Measurements from ENCODE around the gene NBDY. TPM values are rescaled to one million over a fixed set of nuclear protein-coding genes. Genes with fewer than 3 reads are reported as not detected.
"Not testable (repeated sequence)": the region's sequence is repeated elsewhere in the genome, so short reads cannot be mapped to it uniquely, and the experiment has no call there.

Gene NBDY
- polyA plus RNA-seq, 3 donors: 77.6 to 100 (median 98.8) TPM

DNA sequence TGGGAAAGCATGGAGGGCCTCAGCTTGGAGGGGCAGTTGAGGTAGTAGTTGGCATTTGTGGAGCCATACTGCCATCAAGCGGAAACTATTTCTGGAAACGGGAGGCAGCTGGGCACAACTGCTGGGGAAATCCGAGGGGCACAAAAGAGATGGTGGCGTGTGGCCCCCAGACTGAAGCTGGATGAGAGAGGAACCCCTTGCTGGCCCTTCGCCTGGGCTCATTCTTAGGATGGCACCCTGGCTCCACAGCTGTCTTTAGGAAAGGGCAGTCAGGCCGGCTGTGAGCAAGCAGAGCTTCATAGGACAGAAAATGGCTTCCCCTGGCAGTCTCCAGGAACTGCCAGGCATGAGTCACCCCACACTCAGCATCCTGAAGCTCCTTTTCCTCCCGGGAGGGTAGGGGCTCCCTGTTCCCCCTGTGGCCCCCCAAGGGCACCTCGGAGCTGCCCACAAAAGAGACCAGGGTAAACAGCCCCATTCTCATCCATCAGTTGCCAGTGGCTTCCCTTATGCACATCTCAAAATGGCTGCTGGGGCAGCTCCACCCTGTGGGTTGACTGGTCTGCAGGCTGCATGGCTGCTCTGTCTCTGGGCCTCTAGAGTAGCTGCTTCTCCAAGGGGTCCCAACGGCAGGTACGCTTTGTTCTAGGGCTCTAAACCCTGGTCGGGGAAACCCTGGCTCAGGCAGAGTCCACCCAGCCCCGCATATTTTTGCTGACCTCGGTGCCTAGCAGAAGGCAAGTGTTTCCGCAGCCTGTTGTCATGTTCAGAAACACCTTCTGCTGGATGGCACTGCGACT is 64.7 kb downstream of the NBDY start:
- no peak for DNase-seq (ENCODE audit: extremely low read depth in 1 of 11, low read depth in 9 of 11, low spot score in 4 of 11)

DNA sequence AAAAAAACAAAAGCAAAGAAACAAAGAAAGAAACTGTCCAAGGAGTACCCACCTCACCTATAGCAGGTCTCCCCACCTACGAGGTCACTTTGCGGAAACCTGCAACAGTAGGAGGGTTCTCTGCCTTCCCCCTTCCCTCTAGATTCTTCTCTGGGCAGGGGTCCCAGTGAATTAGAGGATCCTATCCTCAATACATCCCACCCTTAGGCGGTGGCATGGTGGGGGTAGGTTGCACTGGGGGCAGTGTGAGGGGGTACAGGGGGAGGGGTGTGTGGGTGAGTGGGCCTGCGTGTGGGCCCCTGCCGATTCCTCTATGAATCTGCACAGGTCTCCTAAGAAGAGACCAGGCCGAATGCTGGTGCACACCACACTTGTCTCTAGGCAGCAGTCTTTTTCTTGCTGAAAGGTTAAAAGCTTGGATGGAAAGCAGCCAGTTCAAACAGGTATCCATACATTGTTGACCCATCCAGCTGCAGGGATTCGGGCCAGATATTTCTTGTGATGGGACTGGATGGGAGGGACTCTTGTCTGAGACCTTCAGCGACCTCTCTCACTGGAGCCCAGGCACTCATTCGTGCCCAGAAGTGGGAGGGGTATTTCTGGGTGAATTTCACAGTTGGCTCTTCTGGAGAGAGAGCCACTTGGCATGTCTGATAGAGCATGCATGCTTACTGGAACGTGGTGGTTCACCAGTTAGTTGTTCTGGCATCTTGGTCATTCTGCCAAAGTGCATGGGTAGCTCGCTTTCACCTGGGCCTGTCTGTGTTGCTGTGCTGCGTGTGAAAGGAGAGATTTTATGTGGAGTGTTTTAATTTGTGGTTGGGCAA is 65.6 kb downstream of the NBDY start:
- no peak for DNase-seq (ENCODE audit: extremely low read depth in 1 of 11, low read depth in 9 of 11, low spot score in 4 of 11)

DNA sequence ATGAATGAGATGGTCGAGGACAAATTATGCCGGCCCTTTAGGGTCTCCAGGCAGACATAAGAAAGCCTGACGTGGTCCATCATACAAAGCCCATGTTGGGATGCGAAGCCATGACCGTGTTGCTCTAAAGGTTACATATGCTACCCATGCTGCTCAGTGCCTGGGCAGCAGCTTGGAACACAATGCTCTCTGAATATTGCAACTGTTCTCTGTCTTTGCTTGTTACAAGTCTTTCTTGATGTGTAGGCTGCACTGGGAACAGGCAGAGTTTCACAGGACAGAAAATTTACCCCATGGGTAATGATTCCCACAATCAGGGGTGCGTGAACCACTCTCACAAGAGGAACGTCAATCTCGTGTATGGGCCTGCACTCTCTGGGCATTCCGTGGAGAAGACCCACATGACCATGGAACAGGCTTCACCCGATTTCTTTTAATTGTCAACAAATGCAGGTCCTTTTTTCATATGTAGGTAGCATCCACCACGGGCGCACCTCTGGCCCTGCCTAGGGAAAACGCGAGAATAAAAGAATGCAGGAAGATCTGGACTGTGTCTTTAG is 66.3 kb downstream of the NBDY start:
- DNase-seq (ENCODE audit: extremely low read depth in 1 of 11, low read depth in 9 of 11, low spot score in 4 of 11): no peak

DNA sequence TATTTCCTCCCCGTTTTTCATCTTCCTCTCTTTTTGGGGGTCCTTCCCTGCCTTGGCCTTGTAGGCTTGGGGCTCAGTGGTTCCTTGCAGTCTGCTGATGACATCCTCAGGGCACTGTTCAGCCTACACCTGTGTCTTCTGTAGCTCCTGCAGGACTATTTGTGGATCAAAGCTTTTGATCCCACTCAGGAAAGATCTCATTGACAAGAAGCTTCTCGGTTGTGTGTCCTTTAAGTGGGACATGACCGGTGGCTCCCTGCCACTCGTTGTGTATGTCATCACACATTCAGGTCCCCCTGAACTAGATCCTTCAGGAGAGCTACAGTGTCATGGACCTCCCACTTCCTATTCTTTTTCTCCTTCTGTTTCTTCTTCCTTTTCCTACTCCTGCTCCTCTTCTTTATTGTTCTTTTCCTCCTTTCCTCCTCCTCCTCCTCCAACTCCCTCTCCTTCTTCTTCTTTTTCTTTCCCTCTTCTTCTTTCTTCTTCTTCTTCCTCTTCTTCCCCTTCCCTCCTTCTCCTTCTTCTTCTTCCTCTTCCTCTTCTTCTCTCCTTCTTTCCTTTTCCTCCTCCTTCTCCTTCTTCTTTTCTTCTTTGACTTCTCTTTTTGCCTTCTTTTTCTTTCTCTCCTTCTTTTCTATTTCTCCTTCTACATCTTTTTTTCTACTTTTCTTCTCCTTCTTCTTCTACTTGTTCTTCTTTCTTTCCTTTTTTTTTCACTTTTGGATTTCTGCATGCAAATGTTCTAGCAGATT is 67.8 kb downstream of the NBDY start:
- no peak for DNase-seq (ENCODE audit: extremely low read depth in 1 of 11, low read depth in 9 of 11, low spot score in 4 of 11)

DNA sequence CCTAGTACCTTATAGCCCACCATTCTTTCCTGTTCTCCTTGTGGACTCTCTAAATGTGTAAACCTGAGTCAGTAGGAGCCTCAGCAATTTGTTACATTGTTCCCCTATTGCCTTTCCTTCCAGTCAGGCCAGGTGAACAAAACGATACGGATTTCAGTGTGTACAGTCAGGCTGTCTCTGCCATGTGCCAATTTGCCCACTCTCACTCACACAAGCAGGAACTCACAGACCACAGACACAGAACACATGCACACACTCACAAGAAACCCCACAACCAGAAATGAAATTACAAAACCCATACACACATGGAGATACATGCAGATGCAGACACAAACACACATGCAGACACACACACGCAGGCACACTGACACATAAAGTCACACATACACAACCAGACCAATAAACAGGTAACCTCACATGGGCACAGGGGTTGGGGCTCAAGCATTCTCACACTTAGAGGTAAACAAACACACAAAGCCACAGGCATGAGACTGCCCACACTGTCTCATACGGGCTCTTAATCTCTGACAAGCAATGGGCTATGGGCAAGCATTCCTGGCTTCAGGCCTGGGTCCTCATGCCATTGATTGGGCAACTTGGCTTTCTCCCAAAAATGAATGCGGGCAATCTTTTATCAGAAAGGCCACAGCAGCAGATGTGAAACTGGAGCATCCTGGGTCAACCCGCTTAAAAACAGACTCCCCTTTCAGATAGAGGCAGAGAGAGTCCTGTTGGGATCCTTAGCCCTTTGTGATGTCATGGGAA is 68.7 kb downstream of the NBDY start:
- no peak for DNase-seq (ENCODE audit: extremely low read depth in 1 of 11, low read depth in 9 of 11, low spot score in 4 of 11)

DNA sequence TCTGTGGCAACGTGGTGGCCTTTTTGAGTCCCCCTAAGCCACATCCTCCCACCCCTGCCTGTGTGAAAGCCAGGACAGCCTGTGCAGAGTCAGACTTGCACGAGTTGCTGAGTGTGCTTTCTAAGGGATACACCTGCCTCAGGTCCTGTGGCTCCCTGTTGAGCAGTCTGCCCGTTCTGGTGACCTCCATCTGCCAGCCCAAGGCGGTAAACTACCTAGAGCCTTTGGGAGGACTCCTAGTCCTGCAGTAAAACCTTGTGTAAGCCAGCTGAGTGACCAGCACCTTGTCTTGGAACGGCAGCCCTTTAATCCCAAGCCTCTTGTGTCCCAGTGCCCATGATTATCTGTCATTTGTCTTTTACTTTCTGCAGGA is 69.3 kb downstream of the NBDY start:
- no peak for DNase-seq (ENCODE audit: extremely low read depth in 1 of 11, low read depth in 9 of 11, low spot score in 4 of 11)

DNA sequence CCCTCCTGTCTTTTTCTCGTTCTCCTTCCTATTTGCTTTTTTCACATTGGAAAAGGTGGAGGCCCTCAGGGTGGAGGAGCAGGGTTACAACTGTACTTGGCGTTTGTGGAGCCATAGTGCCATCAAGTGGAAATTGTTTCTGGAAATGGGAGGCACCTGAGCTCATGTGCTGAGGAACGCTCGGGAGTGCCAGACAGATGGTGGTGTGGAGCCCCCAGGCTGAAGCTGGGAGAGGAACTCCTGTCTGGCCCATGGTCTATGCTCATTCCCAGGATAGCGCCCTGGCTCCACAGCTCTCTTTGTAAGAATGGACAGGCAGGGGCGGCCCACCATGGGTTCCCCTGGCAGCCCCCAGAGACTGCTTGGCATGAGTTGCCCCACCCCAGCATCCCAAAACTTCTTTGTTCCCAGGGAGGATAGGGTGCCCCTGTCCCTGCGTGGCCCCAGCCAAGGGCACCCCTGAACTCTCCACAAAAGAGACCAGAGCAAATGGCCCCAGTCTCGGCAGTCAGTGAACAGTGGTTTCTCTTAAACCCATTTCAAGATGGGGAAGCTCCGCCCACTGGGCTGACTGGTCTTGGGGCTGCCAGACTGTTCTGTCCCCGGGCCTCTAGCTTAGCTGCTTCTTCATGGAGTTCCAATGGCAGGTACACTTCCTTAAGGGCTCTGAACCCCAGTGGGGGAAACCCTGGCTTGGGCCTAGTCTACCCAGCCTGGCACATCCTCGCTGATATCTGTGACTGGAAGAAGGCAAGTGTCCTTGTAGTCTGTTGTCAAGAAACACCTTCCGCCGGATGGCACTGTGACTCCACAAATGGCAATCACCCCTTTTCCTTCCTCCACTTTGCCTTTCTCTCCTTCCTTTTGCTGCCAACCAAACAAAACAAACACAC is 70.1 kb downstream of the NBDY start:
- peak in 5 of 11 donors; percentile 81 to 88 (median 83) for DNase-seq (ENCODE audit: extremely low read depth in 1 of 11, low read depth in 9 of 11, low spot score in 4 of 11)

DNA sequence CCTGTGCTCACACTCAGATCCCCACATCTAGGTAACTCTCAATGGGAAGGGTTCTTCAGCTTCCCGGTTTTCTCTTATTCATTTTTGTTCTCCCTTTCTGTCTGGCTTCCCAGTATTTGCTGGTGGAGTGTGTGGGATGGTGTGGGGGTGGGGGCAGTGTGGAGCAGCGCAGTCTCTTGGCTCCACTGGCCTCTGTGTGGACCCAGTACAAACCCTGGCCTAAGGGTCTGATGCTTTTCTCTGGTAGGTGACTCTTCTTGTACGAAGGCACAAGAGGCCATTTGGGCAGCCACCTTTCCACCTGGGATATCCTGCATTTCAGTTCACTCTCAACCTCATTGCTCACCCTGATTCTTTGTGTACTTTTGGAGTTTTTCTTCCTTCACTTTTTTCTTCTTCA is 71.3 kb downstream of the NBDY start:
- no peak for DNase-seq (ENCODE audit: extremely low read depth in 1 of 11, low read depth in 9 of 11, low spot score in 4 of 11)

DNA sequence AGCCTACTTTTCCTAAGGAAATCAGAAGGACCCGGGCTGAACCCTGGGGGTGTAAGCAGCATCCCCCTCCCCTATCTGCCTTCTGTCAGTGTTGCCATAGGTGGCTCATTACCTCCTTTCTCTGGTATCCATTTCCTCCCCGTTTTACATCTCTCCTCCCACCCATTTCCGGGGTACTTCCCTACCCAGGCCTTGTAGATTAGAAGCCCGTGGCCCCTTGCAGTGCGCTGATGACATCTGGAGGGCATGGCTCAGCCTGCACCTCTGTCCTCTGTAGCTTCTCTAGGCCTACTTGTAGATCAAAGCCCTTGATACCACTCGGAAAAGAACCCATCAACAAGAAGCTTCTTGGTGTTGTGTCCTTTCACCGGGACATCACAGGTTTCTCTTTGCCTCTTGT is 71.8 kb downstream of the NBDY start:
- DNase-seq (ENCODE audit: extremely low read depth in 1 of 11, low read depth in 9 of 11, low spot score in 4 of 11): no peak

DNA sequence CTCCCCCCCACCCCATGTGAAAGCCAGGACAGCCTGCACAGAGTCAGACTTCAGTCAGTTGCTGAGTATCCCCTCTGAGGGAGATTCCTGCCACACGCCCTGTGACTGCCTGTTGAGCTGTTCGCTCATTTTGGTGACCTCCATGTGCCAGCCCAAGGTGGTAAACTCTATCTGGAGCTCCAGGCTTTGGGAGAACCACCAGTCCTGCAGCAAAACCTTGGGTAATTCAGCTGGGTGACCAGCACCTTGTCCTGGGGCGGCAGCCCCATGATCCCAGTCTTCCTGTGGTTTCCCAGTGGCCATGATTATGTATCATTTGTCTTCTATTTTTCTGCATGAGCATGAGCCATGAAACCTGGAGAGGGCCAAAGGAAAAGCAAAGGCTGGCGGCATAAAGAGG is 73.4 kb downstream of the NBDY start:
- no peak for DNase-seq (ENCODE audit: extremely low read depth in 1 of 11, low read depth in 9 of 11, low spot score in 4 of 11)

DNA sequence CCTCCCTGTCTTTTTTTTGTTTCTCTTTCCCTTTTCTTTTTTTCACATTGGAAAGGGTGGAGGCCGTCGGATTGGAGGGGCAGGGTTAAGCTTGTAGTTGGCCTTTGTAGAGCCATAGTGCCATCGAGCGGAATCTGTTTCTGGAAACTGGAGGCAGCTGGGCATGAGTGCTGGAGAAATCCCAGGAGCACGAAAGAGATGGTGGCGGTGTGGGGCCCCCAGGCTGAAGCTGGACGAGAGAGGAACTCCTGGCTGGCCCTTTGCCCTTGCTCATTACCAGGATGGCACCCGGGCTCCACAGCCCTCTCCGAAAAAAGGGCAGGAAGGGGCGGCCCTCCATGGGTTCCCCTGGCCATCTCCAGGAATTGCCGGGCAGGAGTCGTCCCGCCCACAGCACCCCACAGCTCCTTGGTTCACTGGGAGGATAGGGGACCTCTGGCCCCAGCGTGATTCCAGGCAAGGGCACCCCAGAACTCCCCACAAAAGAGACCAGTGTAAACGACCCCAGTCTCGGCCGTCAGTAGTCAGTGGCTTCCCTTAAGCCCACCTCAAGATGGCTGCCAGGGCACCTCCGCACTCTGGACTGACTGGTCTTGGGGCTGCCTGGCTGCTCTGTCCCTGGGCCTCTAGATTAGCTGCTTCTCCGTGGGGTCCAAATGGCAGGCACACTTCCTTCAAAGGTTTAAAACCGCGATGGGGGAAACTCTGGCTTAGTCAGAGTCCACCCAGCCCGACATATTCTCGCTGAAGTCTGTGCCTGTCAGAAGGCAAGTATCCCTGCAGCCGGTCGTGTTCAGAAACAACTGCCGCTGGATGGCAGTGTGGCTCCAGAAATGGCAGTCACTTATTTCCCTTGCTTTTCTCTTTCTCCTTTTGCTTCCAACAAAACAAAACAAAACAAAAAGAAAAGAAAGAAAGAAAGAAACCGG is 74.1 kb downstream of the NBDY start:
- DNase-seq (ENCODE audit: extremely low read depth in 1 of 11, low read depth in 9 of 11, low spot score in 4 of 11): peak; percentile 10 to 85 (median 42)

DNA sequence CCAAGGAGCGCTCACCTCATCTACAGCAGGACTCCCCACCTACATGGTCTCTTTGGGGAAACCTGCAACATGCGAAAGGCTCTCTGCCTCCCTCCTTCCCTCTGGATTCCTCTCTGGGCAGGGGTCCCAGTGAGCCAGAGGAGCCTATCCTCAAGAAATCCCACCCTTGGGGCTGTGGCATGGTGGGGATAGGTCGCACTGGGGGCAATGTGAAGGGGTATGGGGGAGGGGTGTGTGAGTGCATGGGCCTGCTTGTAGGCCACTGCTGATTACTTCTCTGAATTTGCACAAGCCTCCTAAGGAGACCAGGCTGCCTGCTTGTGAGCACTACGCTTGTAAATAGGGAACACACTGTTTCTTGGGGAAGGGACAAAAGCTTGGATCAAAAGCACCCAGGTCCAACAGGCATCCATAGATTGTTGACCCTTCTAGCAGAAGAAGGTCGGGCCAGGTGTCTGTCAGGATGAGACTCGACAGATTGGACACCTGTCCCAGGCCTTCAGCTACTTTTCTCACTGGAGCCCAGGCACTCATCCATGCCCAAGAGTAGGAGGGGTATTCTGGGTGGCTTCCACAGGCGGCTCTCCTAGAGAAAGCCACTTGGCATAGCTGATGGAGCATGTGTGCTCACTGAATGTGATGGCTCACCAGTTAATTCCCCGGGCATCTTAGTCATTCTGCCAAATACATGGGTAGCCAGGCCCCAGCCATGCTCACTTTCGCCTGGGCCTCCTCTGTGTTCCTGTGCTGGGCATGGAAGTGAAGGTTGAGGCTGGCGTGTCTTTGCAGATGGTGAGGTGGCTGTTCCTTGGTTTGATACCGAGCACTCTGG is 75.0 kb downstream of the NBDY start:
- DNase-seq (ENCODE audit: extremely low read depth in 1 of 11, low read depth in 9 of 11, low spot score in 4 of 11): no peak

DNA sequence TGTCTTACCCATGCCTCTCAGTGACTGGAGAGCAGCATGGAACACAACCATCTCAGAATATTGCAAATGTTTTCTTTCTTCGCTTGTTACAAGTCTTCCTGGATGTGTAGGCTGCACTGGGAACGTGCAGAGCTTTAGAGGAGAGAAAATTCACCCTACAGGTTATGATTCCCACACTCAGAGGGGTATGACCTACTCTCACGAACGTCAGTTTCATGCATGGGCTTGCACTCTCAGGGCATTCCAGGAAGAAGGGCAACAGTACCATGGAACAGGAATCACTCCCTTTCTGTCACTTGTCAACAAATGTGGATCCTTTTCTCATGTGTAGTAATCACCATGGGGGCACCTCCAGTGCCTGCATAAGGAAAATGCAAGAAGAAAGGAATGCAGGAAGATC is 75.8 kb downstream of the NBDY start:
- no peak for DNase-seq (ENCODE audit: extremely low read depth in 1 of 11, low read depth in 9 of 11, low spot score in 4 of 11)

DNA sequence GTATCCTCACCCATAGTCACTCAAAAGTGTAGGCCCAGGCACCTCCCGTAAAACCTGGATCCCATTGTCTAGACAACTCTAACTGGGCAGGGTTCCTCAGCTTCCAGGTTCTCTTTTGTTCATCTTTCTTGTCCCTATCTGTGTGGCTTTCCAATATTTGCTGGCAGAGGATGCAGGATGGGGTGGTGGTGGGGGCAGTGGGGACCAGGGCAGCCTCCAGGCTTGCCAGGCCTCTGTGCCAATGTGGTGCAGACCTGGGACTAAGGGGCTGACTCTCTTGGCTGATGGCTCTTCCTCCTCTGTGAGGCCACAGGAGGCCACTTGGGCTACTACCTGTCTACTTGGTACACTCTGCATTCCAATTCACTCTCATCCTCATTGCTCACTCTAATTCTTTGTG is 76.4 kb downstream of the NBDY start:
- DNase-seq (ENCODE audit: extremely low read depth in 1 of 11, low read depth in 9 of 11, low spot score in 4 of 11): no peak

DNA sequence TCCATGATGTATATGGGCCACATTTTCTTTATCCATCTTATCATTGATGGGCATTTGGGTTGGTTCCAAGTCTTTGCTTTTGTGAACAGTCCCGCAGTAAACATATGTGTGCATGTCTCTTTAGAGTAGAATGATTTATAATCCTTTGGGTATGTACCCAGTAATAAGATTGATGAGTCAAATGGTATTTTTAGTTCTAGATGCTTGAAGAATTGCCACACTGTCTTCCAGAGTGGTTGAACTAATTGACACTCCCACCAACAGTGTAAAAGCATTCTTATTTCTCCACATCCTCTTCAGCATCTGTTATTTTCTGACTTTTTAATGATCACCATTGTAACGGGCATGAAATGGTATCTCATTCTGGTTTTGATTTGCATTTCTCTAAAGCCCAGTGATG is 77.1 kb downstream of the NBDY start:
- not testable (repeated sequence) for DNase-seq (ENCODE audit: extremely low read depth in 1 of 11, low read depth in 9 of 11, low spot score in 4 of 11)

DNA sequence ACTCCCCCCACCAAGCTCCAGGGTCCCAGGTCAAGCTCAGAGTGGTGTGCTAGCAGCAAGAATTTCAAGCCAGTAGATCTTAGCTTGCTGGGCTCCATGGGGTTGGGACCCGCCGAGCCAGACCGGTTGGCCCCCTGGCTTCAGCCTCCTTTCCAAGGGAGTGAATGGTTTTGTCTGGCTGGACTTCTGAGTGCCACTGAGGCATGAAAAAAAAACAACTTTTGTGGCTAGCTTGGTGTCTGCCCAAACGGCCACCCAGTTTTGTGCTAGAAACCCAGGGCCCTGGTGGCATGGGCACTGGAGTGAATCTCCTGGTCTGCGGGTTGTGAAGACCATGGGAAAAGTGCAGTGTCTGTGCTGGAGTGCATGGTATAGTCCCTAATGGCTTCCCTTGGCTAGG is 82.6 kb downstream of the NBDY start:
- no peak for DNase-seq (ENCODE audit: extremely low read depth in 1 of 11, low read depth in 9 of 11, low spot score in 4 of 11)

All from renal cortex interstitium (tissue), 11 donors.